Prostate gland (tissue), 2 donors: ENCODE measurements around the gene MAP1B.

ENCODE experiments used
- CTCF ChIP-seq, 4 experiments: fragments of 200-600 bp in 2 of 4; fragments of 450-650 bp in 2 of 4; sonication (generic) in 2 of 4; IDR thresholded peaks; 1 replicate in 3 of 4; 2 replicates in 1 of 4; pipeline ENCODE4 v1.5.1; 2016 to 2019; ENCODE audit warnings: antibody characterized with exemption in 4 of 4, mild to moderate bottlenecking in 2 of 4, moderate library complexity in 2 of 4
- POLR2A ChIP-seq: fragments of 450-650 bp; IDR thresholded peaks from one replicate; pipeline ENCODE4 v1.6.1; 2016; ENCODE audit warnings: antibody characterized with exemption, mild to moderate bottlenecking

GRCh38 chr5:72096602-72097188 is 10.6 kb upstream of the MAP1B start:
- TF ChIP-seq CTCF (IDR thresholded peaks at IDR 0.05) (no peak), POLR2A (no peak)
